Testis (tissue), 3 donors: ENCODE measurements around the gene CACNA2D3. TPM values are rescaled to one million over a fixed set of nuclear protein-coding genes. Genes with fewer than 3 reads are reported as not detected.

ENCODE experiments used
- DNase-seq: peaks from one replicate; pipeline ENCODE4 v3.0.0-alpha.2; 2019
- H3K27ac ChIP-seq, 2 donors: fragments of 200-600 bp; sonication (generic); one replicate each; pipeline ENCODE4 v1.5.1; 2019
- H3K27me3 ChIP-seq: fragments of 200-600 bp; sonication (generic); one replicate; pipeline ENCODE4 v1.5.1; 2019
- H3K36me3 ChIP-seq: fragments of 200-600 bp; sonication (generic); one replicate; pipeline ENCODE4 v1.5.1; 2017; ENCODE audit warnings: low read depth; ENCODE audit errors: missing control alignments
- H3K4me1 ChIP-seq: fragments of 200-600 bp; sonication (generic); one replicate; pipeline ENCODE4 v1.5.1; 2019
- H3K4me3 ChIP-seq, 2 donors: fragments of 200-600 bp; sonication (generic); one replicate each; pipeline ENCODE4 v1.5.1; 2017 to 2019
- H3K9me3 ChIP-seq: fragments of 200-600 bp; sonication (generic); one replicate; pipeline ENCODE4 v1.5.1; 2017
- POLR2A ChIP-seq: fragments of 450-650 bp; IDR thresholded peaks from one replicate; pipeline ENCODE4 v1.6.1; 2017; ENCODE audit warnings: antibody characterized with exemption, mild to moderate bottlenecking, moderate library complexity
- WGBS, 2 donors: methylation state at CpG; one replicate each; pipeline ENCODE4 v1.1.5; 2018; 5-methylcytosine and 5-hydroxymethylcytosine counted together
- intact Hi-C: fragments of 100-400 bp; cut with DNase I; formaldehyde crosslinking; loops from one replicate; pipeline ENCODE4 v1.15.1; 2023; ENCODE audit warnings: low total_unique reads
- polyA plus RNA-seq: library from polyadenylated mRNA; stranded (reverse); fragments of 350-450 nt; fragmentation: Illumina TruSeq; extraction: RNeasy Lipid Tissue Mini Kit (QIAGEN cat#74804); gene quantifications from one replicate; pipeline ENCODE4 v1.2.3, GENCODE V29; 2014; ENCODE audit warnings: low read depth, low replicate concordance; ENCODE audit not compliant: insufficient read depth
- total RNA-seq, 2 donors: library from RNA; depleted of rRNA; stranded (reverse); fragments of >200 nt; gene quantifications; one replicate each; pipeline ENCODE4 v1.2.3, GENCODE V29; 2016
- TF ChIP-seq, protein P1 (sequence below), 3 experiments: fragments of 450-650 bp in 2 of 3; fragments of 200-600 bp in 1 of 3; sonication (generic) in 1 of 3; IDR thresholded peaks; one replicate each; pipeline ENCODE4 v1.5.1; 2016 to 2019; ENCODE audit warnings: antibody characterized with exemption in 3 of 3, mild to moderate bottlenecking in 2 of 3, moderate library complexity in 1 of 3

The CACNA2D3 gene
- total and polyA plus RNA-seq, 3 donors from 2014 or later, result 10.1 to 16.5 (median 11.2) TPM

DNA sequence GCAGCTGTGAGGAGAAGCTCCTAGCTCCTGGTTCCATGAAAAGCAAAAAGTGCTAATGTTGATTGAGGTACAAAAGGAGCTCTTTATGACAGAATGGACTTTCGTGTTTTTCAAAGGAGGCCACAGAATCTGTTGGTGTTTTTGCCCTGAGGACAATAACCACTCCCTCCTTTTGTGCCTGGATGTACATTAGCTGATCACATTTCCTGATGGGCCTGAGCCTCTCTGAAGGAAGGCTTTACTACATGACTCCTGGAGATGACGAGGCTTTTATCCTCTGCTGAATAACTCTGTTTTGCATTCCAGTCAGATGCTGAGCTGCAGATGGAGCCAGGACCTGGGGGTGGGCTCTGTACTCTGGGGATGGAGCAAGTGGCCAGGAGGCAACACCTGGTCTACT is 301.9 kb downstream of the CACNA2D3 start:
- Histone ChIP-seq H3K36me3 (no peaks in the 10 kb centered on the region), H3K9me3 (no peaks in the 10 kb centered on the region), H3K27ac (no peak overlapping the region), H3K4me3 (no peak overlapping the region), H3K27me3 (no peaks in the 10 kb centered on the region), H3K4me1 (no peaks in the 10 kb centered on the region)
- intact Hi-C loops, result no loop called here
- no peak for TF ChIP-seq POLR2A
- TF ChIP-seq, protein P1, sequence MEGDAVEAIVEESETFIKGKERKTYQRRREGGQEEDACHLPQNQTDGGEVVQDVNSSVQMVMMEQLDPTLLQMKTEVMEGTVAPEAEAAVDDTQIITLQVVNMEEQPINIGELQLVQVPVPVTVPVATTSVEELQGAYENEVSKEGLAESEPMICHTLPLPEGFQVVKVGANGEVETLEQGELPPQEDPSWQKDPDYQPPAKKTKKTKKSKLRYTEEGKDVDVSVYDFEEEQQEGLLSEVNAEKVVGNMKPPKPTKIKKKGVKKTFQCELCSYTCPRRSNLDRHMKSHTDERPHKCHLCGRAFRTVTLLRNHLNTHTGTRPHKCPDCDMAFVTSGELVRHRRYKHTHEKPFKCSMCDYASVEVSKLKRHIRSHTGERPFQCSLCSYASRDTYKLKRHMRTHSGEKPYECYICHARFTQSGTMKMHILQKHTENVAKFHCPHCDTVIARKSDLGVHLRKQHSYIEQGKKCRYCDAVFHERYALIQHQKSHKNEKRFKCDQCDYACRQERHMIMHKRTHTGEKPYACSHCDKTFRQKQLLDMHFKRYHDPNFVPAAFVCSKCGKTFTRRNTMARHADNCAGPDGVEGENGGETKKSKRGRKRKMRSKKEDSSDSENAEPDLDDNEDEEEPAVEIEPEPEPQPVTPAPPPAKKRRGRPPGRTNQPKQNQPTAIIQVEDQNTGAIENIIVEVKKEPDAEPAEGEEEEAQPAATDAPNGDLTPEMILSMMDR (IDR thresholded peaks at IDR 0.05), result no peak
- WGBS, 2 donors, result 80 to 85% methylated on average over 2 of the region's 2 CpGs
- no peak for DNase-seq

DNA sequence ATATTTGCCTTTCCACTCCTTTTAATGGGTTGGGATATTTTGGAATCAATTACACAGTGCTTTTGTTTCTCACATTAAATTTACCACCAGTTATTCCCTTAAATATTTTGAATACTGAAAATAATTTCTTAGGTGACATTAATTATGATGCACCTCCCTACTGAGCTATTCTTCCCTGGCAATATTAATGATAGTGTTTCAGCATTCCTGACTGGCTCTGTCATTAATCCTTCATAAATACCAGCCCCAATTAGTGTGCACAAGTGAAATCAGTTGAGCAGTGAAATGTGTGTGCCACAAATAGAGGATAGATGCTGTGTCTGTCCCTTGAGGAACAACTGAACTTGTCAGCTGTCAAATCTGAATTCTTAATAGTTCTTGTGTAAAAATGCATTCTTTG is 304.0 kb downstream of the CACNA2D3 start:
- Histone ChIP-seq H3K27me3 (no peaks in the 10 kb centered on the region), H3K4me1 (no peaks in the 10 kb centered on the region), H3K27ac (no peak overlapping the region), H3K4me3 (no peak overlapping the region), H3K36me3 (no peaks in the 10 kb centered on the region), H3K9me3 (no peaks in the 10 kb centered on the region)
- no peak for DNase-seq
- intact Hi-C loops, result no loop called here
- no peak for TF ChIP-seq POLR2A
- TF ChIP-seq, protein P1 (IDR thresholded peaks at IDR 0.05), result no peak

DNA sequence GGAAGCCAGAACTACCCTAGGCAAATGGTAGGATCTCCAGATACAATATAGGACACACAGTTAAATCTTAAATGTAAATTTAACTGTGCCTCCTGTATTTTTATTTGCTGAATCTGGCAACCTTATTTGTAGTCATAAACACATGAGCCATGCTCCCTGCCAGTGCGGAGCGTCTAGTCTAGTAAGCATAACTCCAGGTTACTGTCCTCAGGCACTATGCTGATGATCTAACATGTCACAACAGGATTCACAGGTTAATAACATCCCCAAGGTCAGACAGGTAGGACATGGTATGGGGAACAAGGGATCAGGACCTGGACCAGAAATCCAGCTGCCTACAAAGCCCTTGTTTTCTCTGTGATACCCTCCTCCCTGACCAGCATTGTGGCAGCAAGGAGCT is 305.1 kb downstream of the CACNA2D3 start:
- H3K27me3 ChIP-seq, result no peaks in the 10 kb centered on the region
- H3K4me3 ChIP-seq, result no peak overlapping the region
- H3K36me3 ChIP-seq, result no peaks in the 10 kb centered on the region
- H3K4me1 ChIP-seq, result no peaks in the 10 kb centered on the region
- no peaks in the 10 kb centered on the region for H3K9me3 ChIP-seq
- no peak overlapping the region for H3K27ac ChIP-seq
- no peak for TF ChIP-seq POLR2A
- no peak for DNase-seq
- intact Hi-C loops, result no loop called here
- 83 to 93% methylated on average over 2 of the region's 2 CpGs for WGBS, 2 donors

DNA sequence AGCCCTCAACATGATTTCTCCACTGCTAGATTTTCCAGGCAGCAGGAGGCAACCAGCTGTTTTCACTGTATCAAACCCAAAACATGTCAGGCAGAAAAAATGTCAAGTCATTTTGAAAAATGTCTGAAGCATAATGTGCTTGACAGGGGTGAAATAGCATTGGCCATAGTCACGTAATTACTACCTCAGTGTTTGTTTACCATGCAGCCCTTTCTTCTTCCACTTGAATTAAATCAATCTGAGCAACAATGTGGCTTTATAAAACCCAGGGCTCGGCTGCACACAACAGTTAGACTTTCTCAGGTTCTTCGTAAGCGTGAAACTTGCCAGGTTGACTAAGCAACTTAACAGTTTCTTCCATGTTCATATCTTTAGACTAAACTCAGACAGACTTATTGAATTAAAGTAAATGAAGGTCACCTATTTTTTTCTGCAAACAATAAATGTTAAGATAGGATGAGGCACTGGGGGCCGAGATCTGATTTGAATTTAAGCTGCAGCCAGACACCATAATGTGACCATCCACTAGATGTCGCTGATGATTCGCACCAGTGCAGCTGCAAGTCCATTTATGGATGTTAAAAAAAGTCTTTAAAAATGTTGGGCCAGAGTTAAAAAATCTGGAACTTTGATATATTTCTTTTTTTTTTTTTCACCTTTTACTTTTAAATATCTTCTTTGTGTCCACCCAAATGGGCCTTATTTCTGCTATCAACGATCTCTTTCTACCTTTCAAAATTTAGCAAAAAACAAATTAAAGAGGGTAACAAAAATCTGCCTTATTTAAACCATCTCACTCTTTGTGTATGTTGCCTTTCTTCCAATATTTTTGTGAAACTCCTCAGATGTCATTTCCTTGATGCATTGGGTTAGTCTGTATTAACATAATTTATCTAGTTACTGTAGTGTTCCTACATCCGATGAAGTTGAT is 305.9 kb downstream of the CACNA2D3 start:
- H3K9me3 ChIP-seq, result no peaks in the 10 kb centered on the region
- H3K4me3 ChIP-seq, result no peak overlapping the region
- no peaks in the 10 kb centered on the region for H3K36me3 ChIP-seq
- H3K27ac ChIP-seq, result no peak overlapping the region
- 54 to 55% methylated on average over 9 of the region's 9 CpGs for WGBS, 2 donors
- intact Hi-C loops, result no loop called here
- peak; percentile 81 for DNase-seq
- no peaks in the 10 kb centered on the region for H3K27me3 ChIP-seq
- no peak for TF ChIP-seq POLR2A
- TF ChIP-seq, protein P1 (IDR thresholded peaks at IDR 0.05), result peak; percentile 71 to 81 (median 80)
- H3K4me1 ChIP-seq, result no peaks in the 10 kb centered on the region

DNA sequence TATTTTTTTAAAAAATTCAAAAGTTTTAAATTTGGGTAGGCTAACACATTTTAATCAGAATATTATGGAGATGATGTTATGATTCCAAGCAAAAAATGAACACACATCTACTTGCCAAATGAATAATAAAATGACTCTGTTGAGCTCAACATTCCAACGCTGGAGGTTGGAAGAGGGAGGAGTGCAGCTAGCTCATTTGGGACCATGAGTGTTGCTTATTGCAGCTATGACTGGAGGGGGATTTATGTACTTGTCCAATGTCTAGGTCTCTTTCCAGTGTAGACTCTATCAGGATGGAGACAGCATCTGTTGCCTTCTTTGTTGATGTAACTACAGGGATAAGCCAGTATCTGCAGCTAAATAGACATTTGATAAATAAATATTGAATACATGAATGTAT is 310.6 kb downstream of the CACNA2D3 start:
- H3K4me3 ChIP-seq, result no peak overlapping the region
- WGBS, 2 donors, result 68 to 81% methylated on average over 1 of the region's 1 CpG
- no peaks in the 10 kb centered on the region for H3K9me3 ChIP-seq
- intact Hi-C loops, result no loop called here
- TF ChIP-seq POLR2A, result no peak
- TF ChIP-seq, protein P1 (IDR thresholded peaks at IDR 0.05), result no peak
- no peak overlapping the region for H3K27ac ChIP-seq
- no peak for DNase-seq
- H3K4me1 ChIP-seq, result no peaks in the 10 kb centered on the region
- no peaks in the 10 kb centered on the region for H3K27me3 ChIP-seq
- H3K36me3 ChIP-seq, result no peaks in the 10 kb centered on the region
